RWPE2 (cell line): ENCODE measurements around the gene EGFL7.

Experiments
- ATAC-seq: fragments of 200-7000 bp; cut with Tn5 transposase; 3 replicates; pipeline ENCODE4 v1.9.1; 2021; ENCODE audit warnings: low read depth
- DNase-seq: peaks from one replicate; pipeline ENCODE4 v3.0.0-alpha.2; 2020; ENCODE audit warnings: low spot score
- H3K27ac ChIP-seq: fragments of 450-650 bp; 2 replicates; pipeline ENCODE4 v1.5.1; 2017; ENCODE audit warnings: mild to moderate bottlenecking; ENCODE audit not compliant: poor library complexity, severe bottlenecking
- H3K27me3 ChIP-seq: fragments of 250-450 bp; sonication (Bioruptor Pico); 2 replicates; pipeline ENCODE4 v1.5.1; 2021; ENCODE audit warnings: mild to moderate bottlenecking, moderate library complexity; ENCODE audit not compliant: insufficient read depth, poor library complexity, severe bottlenecking
- H3K36me3 ChIP-seq: fragments of 250-450 bp; sonication (Bioruptor Pico); 2 replicates; pipeline ENCODE4 v1.5.1; 2020; ENCODE audit warnings: low read depth, mild to moderate bottlenecking, moderate library complexity
- H3K4me1 ChIP-seq: fragments of 250-450 bp; sonication (Bioruptor Pico); 2 replicates; pipeline ENCODE4 v1.5.1; 2021; ENCODE audit warnings: mild to moderate bottlenecking, moderate library complexity; ENCODE audit not compliant: insufficient read depth, poor library complexity, severe bottlenecking
- H3K4me3 ChIP-seq: fragments of 250-450 bp; sonication (Bioruptor Pico); 2 replicates; pipeline ENCODE4 v1.5.1; 2021; ENCODE audit warnings: mild to moderate bottlenecking, moderate library complexity; ENCODE audit not compliant: severe bottlenecking
- H3K9me3 ChIP-seq: fragments of 250-450 bp; sonication (Bioruptor Pico); 2 replicates; pipeline ENCODE4 v1.5.1; 2021; ENCODE audit warnings: mild to moderate bottlenecking, moderate library complexity; ENCODE audit not compliant: severe bottlenecking
- TF ChIP-seq, protein P1 (sequence below): fragments of 450-650 bp; IDR thresholded peaks from one replicate; pipeline ENCODE4 v1.5.1; 2017; ENCODE audit warnings: mild to moderate bottlenecking, moderate library complexity; ENCODE audit not compliant: poor library complexity, severe bottlenecking

EGFL7 gene

DNA sequence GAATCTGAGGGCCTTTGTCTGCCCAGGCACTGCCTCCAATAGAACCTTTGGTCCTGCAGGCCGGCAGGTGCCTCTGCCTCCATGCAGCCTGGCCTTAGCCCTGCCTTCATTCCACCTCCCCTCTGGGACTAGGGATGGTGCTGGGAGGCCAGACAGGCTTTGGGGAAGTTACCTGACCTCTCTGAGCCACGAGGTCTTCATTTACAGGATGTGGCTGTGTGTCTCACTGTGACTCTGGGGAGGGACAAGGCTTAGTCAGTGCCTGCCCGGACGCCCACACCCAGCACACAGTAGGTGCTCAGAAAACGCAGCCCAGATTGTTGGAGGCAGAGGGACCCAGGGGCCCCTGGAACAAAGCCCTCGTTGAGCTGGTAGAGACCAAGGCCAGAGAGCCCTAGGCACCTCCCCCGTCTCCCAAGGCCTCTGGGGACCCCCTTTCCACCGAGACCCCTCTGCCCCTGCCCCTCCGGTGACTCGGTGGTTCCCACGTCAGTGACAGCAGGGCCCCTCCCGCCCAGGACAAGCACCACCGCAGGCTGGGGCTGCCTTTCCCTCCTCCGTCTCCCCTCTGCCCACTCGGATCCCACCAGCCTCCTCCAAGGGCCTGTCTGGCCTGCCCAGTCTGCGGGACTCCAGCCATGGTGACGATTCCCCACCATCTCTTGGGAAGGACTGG is 46.9 kb upstream of the EGFL7 start:
- Histone ChIP-seq H3K27ac (no peak overlapping the region), H3K4me1 (peaks cover 3% of the 10 kb centered on the region)
- ATAC-seq = peak; percentile 26

DNA sequence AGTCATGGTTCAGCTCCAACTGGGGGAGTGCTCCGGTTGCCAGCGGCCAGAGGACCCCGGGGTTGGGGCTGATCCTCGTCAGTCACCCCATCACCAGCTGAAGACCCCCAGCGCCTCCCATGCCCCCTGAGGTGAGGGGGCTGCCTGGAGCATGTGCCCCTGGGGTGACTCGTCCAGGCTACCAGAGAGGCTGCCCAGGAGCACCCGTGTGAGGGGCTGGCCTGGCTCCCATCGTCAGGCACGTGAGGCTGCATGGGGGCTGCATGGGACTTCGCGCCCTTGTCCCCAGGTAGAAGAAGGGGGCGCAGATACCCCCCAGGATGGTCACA is 46.4 kb upstream of the EGFL7 start:
- TF ChIP-seq, protein P1, sequence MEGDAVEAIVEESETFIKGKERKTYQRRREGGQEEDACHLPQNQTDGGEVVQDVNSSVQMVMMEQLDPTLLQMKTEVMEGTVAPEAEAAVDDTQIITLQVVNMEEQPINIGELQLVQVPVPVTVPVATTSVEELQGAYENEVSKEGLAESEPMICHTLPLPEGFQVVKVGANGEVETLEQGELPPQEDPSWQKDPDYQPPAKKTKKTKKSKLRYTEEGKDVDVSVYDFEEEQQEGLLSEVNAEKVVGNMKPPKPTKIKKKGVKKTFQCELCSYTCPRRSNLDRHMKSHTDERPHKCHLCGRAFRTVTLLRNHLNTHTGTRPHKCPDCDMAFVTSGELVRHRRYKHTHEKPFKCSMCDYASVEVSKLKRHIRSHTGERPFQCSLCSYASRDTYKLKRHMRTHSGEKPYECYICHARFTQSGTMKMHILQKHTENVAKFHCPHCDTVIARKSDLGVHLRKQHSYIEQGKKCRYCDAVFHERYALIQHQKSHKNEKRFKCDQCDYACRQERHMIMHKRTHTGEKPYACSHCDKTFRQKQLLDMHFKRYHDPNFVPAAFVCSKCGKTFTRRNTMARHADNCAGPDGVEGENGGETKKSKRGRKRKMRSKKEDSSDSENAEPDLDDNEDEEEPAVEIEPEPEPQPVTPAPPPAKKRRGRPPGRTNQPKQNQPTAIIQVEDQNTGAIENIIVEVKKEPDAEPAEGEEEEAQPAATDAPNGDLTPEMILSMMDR = no peak
- no peak overlapping the region for H3K4me3 ChIP-seq
- H3K36me3 ChIP-seq = no peaks in the 10 kb centered on the region
- no peak for ATAC-seq
- H3K27me3 ChIP-seq = no peaks in the 10 kb centered on the region
- H3K9me3 ChIP-seq = no peaks in the 10 kb centered on the region
- DNase-seq = no peak
- H3K27ac ChIP-seq = no peak overlapping the region
- peaks cover 8% of the 10 kb centered on the region for H3K4me1 ChIP-seq

More for the DNA sequence above, 46.9 kb upstream of the EGFL7 start:
- DNase-seq = no peak
- H3K36me3 ChIP-seq = no peaks in the 10 kb centered on the region
- TF ChIP-seq, protein P1 = no peak
- H3K4me3 ChIP-seq = no peak overlapping the region
- H3K9me3 ChIP-seq = no peaks in the 10 kb centered on the region
- no peaks in the 10 kb centered on the region for H3K27me3 ChIP-seq

DNA sequence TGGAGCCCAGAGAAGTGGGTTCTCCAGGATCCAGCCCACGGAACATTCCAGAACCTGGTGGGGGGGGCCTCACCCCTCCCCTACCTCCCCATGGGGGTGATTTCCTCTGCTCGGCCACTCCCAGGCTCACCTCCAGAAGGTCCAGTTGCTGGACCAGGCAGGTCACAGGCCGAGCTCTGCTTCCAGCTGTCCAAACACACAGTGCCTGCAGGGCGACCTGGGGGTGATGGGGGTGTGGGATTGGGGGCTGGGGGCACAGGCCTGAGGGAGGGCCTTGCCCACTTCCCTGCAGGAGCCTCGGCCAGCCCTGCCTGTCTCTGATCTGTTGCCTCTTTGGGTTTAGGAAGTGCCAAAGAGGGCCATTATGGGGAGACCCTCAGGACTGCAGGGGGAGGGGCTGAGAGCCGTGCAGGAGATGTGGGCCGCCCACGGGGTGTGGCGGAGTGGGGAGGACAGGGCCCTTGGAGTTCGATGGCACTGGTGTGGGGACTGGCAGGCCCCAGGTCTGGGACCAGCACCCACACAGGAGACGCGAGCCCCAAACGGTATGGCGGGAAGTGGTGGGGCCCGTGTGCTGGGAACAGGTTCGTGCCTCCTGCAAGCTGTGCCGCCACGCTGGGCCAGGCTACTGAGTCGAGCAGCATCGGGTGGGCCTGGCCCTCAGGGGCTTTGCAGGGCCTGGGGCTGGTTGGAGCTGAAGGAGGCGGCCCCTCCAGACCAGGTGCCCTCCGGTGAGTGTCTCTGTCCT is 45.6 kb upstream of the EGFL7 start:
- H3K27ac ChIP-seq = no peak overlapping the region

DNA sequence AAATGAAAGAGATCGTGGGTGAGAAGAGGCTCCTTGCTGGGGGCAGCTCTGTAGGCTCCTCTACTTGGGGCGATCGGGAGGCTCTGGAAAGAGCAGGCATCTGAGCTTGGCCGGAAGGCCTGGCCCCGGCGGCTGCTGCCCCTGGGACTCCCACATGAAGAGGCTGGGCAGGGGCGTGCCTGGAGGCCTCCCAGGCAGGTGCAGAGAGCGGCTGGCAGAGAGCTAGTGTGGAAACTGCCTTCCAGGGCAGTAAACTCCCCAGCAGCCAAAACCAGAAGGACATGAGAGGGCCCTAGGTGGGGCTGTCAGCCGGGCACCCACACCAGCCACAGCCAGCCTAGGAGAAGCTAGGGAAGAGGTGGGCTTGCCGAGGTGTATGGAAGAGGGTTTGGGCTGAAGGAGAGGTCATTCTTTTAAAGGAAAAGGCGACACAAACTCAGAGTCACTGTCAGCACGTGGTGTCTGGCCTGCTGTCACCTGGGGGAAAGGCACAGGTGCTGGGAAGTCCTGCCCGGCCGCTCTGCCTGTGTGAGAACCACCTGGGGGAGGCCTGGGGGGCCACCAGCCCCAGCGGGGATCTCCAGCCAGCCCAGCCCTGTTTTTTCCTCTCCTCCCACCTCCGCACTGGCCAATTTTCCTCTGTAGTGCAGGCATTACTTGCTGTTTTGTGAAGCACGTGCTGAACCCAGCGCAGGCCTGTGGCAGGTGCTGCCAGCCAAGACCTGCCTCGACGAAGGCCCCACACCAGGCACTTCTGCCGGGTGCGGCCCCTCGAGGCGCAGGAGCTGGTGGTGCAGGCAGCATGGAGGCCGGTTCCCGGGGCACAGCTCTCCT is 44.8 kb upstream of the EGFL7 start:
- Histone ChIP-seq H3K27ac (no peak overlapping the region), H3K4me1 (peaks cover 21% of the 10 kb centered on the region), H3K4me3 (no peak overlapping the region), H3K9me3 (no peaks in the 10 kb centered on the region), H3K36me3 (no peaks in the 10 kb centered on the region), H3K27me3 (no peaks in the 10 kb centered on the region)
- DNase-seq (no peak), ATAC-seq (no peak)
- TF ChIP-seq, protein P1 = no peak

More for the DNA sequence above, 45.6 kb upstream of the EGFL7 start:
- Histone ChIP-seq H3K27me3 (no peaks in the 10 kb centered on the region), H3K4me1 (peaks cover 13% of the 10 kb centered on the region), H3K36me3 (no peaks in the 10 kb centered on the region), H3K9me3 (no peaks in the 10 kb centered on the region), H3K4me3 (no peak overlapping the region)
- DNase-seq (no peak), ATAC-seq (no peak)
- TF ChIP-seq, protein P1 = no peak
